Caco-2 (cell line): ENCODE data around the gene PCDHGA9. TPM values are rescaled to one million over a fixed set of nuclear protein-coding genes. Genes with fewer than 3 reads are reported as not detected.
"Not testable (repeated sequence)": the region's sequence is repeated elsewhere in the genome, so short reads cannot be mapped to it uniquely, and the experiment has no call there.

ENCODE experiments used
- BruUV-seq: library from RNA; stranded (reverse); fragments of 400-500 nt; replicated peaks from 2 replicates; lab custom pipeline; 2021; lab: Mats Ljungman, UMichigan
- CTCF ChIA-PET: fragments of 300-600 bp; sonication (Branson Sonifier 250); formaldehyde crosslinking; loops from one replicate; lab custom pipeline; 2022; ENCODE audit warnings: antibody characterized with exemption; lab: Charles Lee
- POLR2A ChIA-PET: fragments of 300-600 bp; sonication (Branson Sonifier 250); formaldehyde crosslinking; loops from one replicate; lab custom pipeline; 2022; ENCODE audit warnings: antibody characterized with exemption; lab: Charles Lee
- DNase-seq, 2 experiments: peaks; one replicate each; pipeline versions ENCODE4 v3.0.0 to v3.0.0-alpha.2; 2020 to 2022
- H3K27me3 ChIP-seq: replicated peaks from 2 replicates; pipeline ENCODE4 v1.6.0; 2011; ENCODE audit warnings: low read length; ENCODE audit not compliant: control insufficient read depth, insufficient read depth
- H3K36me3 ChIP-seq: 2 replicates; pipeline ENCODE4 v1.5.1; 2011; ENCODE audit warnings: low read length; ENCODE audit not compliant: control insufficient read depth, insufficient read depth
- H3K4me1 ChIP-seq: fragments of 250-450 bp; sonication (Bioruptor Pico); 2 replicates; pipeline ENCODE4 v1.5.1; 2020; ENCODE audit warnings: mild to moderate bottlenecking
- H3K4me3 ChIP-seq: 2 replicates; pipeline ENCODE4 v1.5.1; 2011; ENCODE audit warnings: low read depth, mild to moderate bottlenecking, control low read depth, low read length
- H3K9me3 ChIP-seq: fragments of 250-450 bp; sonication (Bioruptor Pico); 2 replicates; pipeline ENCODE4 v1.5.1; 2020; ENCODE audit warnings: mild to moderate bottlenecking, moderate library complexity
- H3K27ac Mint-ChIP-seq: one replicate; pipeline ENCODE4 v1.8.0; 2022; ENCODE audit warnings: mixed read lengths; ENCODE audit not compliant: unreplicated experiment
- H3K27me3 Mint-ChIP-seq: one replicate; pipeline ENCODE4 v1.8.0; 2022; ENCODE audit warnings: mixed read lengths; ENCODE audit not compliant: insufficient read depth, unreplicated experiment
- H3K36me3 Mint-ChIP-seq: one replicate; pipeline ENCODE4 v1.8.0; 2022; ENCODE audit warnings: mild to moderate bottlenecking, mixed read lengths; ENCODE audit not compliant: insufficient read depth, unreplicated experiment
- H3K4me1 Mint-ChIP-seq: one replicate; pipeline ENCODE4 v1.8.0; 2022; ENCODE audit warnings: low read depth, mixed read lengths; ENCODE audit not compliant: unreplicated experiment
- H3K4me3 Mint-ChIP-seq: one replicate; pipeline ENCODE4 v1.8.0; 2022; ENCODE audit warnings: mild to moderate bottlenecking, moderate library complexity, mixed read lengths; ENCODE audit not compliant: unreplicated experiment
- H3K9me3 Mint-ChIP-seq: one replicate; pipeline ENCODE4 v1.8.0; 2022; ENCODE audit warnings: mixed read lengths; ENCODE audit not compliant: unreplicated experiment
- intact Hi-C: fragments of 100-400 bp; cut with micrococcal nuclease; formaldehyde crosslinking; loops from one replicate; pipeline ENCODE4 v1.10.0; 2022; ENCODE audit not compliant: unreplicated experiment
- total RNA-seq: library from RNA; stranded (reverse); gene quantifications from 2 replicates; pipeline ENCODE4 v1.2.3, GENCODE V29; 2022
- TF ChIP-seq, protein P1 (sequence below), 2 experiments: fragments of 200-600 bp in 1 of 2; IDR thresholded peaks; 1 replicate in 1 of 2; 2 replicates in 1 of 2; pipeline versions ENCODE4 v1.5.1 to v1.8.0; 2011 to 2022; ENCODE audit warnings: antibody characterized with exemption in 1 of 2, control low read depth in 1 of 2, inconsistent platforms in 1 of 2, low read depth in 1 of 2, low read length in 1 of 2, mild to moderate bottlenecking in 1 of 2, moderate library complexity in 1 of 2; ENCODE audit not compliant: insufficient read depth in 1 of 2, severe bottlenecking in 1 of 2, unreplicated experiment in 1 of 2

The PCDHGA9 gene
- total RNA-seq, 1 experiment from 2014 or later = 2.8 TPM

DNA sequence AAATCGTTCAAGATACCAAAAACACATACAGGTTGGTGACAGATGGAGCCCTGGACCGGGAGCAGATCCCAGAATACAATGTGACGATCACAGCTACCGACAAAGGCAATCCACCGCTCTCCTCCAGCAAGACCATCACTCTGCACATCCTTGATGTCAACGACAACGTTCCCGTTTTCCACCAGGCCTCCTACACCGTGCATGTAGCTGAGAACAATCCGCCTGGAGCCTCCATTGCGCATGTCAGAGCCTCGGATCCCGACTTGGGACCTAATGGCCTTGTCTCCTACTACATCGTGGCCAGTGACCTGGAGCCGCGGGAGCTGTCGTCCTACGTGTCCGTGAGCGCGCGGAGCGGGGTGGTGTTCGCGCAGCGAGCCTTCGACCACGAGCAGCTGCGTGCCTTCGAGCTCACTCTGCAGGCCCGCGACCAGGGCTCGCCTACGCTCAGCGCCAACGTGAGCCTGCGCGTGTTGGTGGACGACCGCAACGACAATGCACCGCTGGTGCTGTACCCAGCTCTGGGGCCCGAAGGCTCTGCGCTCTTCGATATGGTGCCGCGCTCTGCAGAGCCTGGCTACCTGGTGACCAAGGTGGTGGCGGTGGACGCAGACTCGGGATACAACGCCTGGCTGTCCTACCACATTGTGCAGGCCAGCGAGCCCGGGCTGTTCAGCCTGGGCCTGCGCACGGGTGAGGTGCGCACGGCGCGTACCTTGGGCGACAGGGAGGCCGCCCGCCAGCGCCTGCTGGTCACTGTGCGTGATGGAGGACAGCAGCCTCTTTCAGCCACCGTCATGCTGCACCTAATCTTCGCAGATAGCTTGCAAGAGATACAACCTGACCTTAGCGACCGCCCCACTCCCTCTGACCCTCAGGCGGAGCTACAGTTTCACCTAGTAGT, 30.8 kb upstream of the PCDHGA9 start:
- no peaks in the 10 kb centered on the region for H3K27me3 ChIP-seq
- H3K9me3 Mint-ChIP-seq = no peaks in the 10 kb centered on the region
- BruUV-seq = no TSS peak

DNA sequence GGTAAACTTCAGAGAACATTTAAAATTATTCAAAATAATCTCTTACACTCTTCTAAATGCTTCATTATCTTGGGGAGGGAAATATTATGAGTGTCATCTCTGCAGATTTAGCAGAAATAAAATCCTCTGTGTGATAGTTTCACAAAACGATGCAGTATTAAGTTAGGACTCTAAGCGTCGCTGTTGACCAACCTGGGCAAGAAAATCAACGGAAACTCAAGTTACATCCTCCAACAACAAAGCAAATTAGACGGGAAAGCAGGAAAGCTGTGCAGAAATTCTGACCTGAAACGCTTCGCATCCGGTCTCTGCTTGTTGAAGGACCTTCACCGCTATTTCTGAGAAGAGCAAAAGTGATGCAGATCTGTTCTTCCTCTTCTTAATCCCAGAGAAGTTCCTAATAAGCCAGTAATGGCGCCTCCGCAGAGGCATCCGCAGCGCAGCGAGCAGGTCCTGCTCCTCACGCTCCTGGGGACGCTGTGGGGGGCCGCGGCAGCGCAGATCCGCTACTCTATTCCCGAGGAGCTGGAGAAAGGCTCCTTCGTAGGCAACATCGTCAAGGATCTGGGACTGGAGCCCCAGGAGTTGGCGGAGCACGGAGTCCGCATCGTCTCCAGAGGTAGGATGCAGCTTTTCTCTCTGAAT, 28.8 kb upstream of the PCDHGA9 start, which contains the start of gene PCDHGA6:
Gene PCDHGA6, plus strand, starts transcription at position 219 of the 645 bp plus-strand sequence. Its CDS starts 193 bp downstream, at position 412.
- Mint-ChIP-seq H3K27me3 (no peaks in the 10 kb centered on the region), H3K4me3 (no peak within 1 kb of the TSS), H3K9me3 (no peaks in the 10 kb centered on the region), H3K27ac (no peak within 1 kb of the TSS), H3K36me3 (no peaks in the 10 kb centered on the region), H3K4me1 (no peaks in the 10 kb centered on the region)
- CTCF ChIA-PET = interaction anchor here (0.7 kb wide), 1 partner anchor 190 kb away, joined by 3 read pairs; no protein-coding TSS in a partner anchor
- POLR2A ChIA-PET = no interaction called here
- Histone ChIP-seq H3K4me3 (no peak within 1 kb of the TSS), H3K4me1 (no peaks in the 10 kb centered on the region), H3K36me3 (no peaks in the 10 kb centered on the region), H3K9me3 (no peaks in the 10 kb centered on the region; the same call in 1 of the 2 replicates), H3K27me3 (no peaks in the 10 kb centered on the region)
- TF ChIP-seq, protein P1, sequence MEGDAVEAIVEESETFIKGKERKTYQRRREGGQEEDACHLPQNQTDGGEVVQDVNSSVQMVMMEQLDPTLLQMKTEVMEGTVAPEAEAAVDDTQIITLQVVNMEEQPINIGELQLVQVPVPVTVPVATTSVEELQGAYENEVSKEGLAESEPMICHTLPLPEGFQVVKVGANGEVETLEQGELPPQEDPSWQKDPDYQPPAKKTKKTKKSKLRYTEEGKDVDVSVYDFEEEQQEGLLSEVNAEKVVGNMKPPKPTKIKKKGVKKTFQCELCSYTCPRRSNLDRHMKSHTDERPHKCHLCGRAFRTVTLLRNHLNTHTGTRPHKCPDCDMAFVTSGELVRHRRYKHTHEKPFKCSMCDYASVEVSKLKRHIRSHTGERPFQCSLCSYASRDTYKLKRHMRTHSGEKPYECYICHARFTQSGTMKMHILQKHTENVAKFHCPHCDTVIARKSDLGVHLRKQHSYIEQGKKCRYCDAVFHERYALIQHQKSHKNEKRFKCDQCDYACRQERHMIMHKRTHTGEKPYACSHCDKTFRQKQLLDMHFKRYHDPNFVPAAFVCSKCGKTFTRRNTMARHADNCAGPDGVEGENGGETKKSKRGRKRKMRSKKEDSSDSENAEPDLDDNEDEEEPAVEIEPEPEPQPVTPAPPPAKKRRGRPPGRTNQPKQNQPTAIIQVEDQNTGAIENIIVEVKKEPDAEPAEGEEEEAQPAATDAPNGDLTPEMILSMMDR (IDR thresholded peaks at IDR 0.05; ENCODE audit: insufficient read depth in 1 of 2, low read depth in 1 of 2, low read length in 1 of 2, severe bottlenecking in 1 of 2, unreplicated experiment in 1 of 2) = peak; percentile 29
- no TSS peak for BruUV-seq
- peak in 1 of 2 experiments; percentile 18 for DNase-seq
- intact Hi-C loops = no loop called here

More for the DNA sequence above, 30.8 kb upstream of the PCDHGA9 start:
- no peak for DNase-seq
- ChIA-PET CTCF (interaction anchor here (0.8 kb wide), 1 partner anchor 192 kb away, joined by 3 read pairs; no protein-coding TSS in a partner anchor), POLR2A (no interaction called here)
- Mint-ChIP-seq H3K27ac (no peak overlapping the region), H3K4me1 (no peaks in the 10 kb centered on the region), H3K36me3 (no peaks in the 10 kb centered on the region), H3K4me3 (no peak overlapping the region), H3K27me3 (no peaks in the 10 kb centered on the region)
- intact Hi-C loops = no loop called here
- H3K4me1 ChIP-seq = no peaks in the 10 kb centered on the region
- TF ChIP-seq, protein P1 (IDR thresholded peaks at IDR 0.05; ENCODE audit: insufficient read depth in 1 of 2, low read depth in 1 of 2, low read length in 1 of 2, severe bottlenecking in 1 of 2, unreplicated experiment in 1 of 2) = no peak
- no peaks in the 10 kb centered on the region for H3K36me3 ChIP-seq
- no peaks in the 10 kb centered on the region; the same call in 1 of the 2 replicates for H3K9me3 ChIP-seq
- H3K4me3 ChIP-seq = no peak overlapping the region

DNA sequence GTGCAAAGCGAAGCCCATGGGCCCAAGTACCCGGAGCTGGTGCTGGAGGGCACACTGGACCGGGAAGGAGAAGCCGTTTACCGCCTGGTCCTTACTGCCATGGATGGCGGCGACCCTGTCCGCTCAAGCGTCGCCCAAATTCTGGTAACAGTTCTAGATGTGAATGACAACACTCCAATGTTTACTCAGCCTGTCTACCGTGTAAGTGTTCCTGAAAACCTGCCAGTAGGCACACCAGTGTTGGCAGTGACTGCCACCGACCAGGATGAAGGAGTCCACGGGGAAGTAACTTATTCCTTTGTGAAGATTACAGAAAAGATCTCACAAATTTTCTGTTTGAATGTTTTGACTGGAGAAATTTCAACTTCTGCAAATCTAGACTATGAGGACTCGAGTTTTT, 28.0 kb upstream of the PCDHGA9 start:
- Histone ChIP-seq H3K27me3 (no peaks in the 10 kb centered on the region), H3K4me3 (no peak overlapping the region), H3K4me1 (no peaks in the 10 kb centered on the region), H3K9me3 (no peaks in the 10 kb centered on the region; the same call in 1 of the 2 replicates), H3K36me3 (no peaks in the 10 kb centered on the region)
- no peaks in the 10 kb centered on the region for H3K36me3 Mint-ChIP-seq
- ChIA-PET CTCF (no interaction called here), POLR2A (no interaction called here)
- TF ChIP-seq, protein P1 (IDR thresholded peaks at IDR 0.05; ENCODE audit: insufficient read depth in 1 of 2, low read depth in 1 of 2, low read length in 1 of 2, severe bottlenecking in 1 of 2, unreplicated experiment in 1 of 2) = no peak
- intact Hi-C loops = no loop called here
- no peaks in the 10 kb centered on the region for H3K4me1 Mint-ChIP-seq
- BruUV-seq = no TSS peak
- H3K4me3 Mint-ChIP-seq = no peak overlapping the region
- no peak overlapping the region for H3K27ac Mint-ChIP-seq
- no peaks in the 10 kb centered on the region for H3K9me3 Mint-ChIP-seq
- DNase-seq = no peak
- H3K27me3 Mint-ChIP-seq = no peaks in the 10 kb centered on the region

DNA sequence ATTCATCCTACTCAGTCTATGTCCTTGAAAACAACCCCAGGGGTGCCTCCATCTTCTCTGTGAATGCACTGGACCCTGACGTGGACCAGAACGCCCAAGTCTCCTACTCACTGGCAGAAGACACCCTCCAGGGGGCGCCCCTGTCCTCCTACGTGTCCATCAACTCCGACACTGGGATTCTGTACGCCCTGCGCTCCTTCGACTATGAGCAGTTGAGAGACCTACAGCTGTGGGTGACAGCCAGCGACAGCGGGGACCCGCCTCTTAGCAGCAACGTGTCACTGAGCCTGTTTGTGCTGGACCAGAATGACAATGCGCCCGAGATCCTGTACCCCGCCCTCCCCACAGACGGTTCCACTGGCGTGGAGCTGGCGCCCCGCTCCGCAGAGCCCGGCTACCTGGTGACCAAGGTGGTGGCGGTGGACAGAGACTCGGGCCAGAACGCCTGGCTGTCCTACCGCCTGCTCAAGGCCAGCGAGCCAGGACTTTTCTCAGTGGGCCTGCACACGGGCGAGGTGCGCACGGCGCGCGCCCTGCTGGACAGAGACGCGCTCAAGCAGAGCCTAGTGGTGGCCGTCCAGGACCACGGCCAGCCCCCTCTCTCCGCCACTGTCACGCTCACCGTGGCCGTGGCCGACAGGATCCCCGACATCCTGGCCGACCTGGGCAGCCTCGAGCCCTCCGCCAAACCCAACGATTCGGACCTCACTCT, 27.0 kb upstream of the PCDHGA9 start:
- H3K27me3 ChIP-seq, H3K36me3 Mint-ChIP-seq, H3K27ac Mint-ChIP-seq, POLR2A ChIA-PET, H3K4me3 Mint-ChIP-seq, H3K4me1 Mint-ChIP-seq, DNase-seq, H3K9me3 Mint-ChIP-seq, H3K9me3 ChIP-seq, intact Hi-C loops, BruUV-seq, H3K27me3 Mint-ChIP-seq, H3K4me3 ChIP-seq, CTCF ChIA-PET, H3K36me3 ChIP-seq, H3K4me1 ChIP-seq: not testable (repeated sequence)
